GM21717 (cell line): ENCODE measurements around the gene IDH3G.

Experiments used
- ATAC-seq: cut with Tn5 transposase; IDR thresholded peaks from one replicate; pipeline ENCODE4 v1.9.1; 2021; ENCODE audit warnings: mild to moderate bottlenecking, moderate library complexity; ENCODE audit not compliant: unreplicated experiment

IDH3G gene

DNA sequence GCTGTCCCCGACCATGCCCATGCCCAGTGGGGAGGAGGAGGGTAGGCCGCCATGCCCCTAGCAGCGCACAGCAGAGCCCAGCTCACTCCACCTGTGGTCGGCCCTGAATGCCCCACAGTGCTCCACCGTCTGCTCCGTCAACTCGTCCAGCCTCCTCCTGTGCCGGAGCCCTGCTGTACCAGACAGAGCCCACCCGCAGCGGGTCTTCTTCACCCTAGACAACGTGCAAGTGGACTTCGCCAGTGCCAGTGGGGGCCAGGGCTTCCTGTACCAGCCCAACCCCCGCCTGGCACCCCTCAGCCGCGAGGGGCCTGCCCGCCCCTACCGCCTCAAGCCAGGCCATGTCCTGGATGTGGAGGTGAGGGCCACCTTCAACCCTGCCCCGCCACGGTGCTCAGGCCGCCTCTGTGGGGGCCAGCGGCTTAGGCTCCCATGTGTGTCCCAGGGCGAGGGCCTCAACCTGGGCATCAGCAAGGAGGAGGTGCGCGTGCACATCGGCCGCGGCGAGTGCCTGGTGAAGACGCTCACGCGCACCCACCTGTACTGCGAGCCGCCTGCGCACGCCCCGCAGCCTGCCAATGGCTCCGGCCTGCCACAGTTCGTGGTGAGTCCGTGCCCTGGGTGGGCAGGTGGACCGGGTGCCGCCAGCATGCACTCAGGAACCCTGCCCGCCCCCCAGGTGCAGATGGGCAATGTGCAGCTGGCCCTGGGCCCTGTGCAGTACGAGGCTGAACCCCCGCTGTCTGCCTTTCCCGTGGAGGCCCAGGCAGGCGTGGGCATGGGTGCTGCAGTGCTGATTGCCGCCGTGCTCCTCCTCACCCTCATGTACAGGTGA is 20.2 kb downstream of the IDH3G start:
- ATAC-seq, result no peak

GRCh38 chrX:153773218-153773611 is 21.0 kb downstream of the IDH3G start:
- ATAC-seq, result no peak

GRCh38 chrX:153772316-153773217 is 21.6 kb downstream of the IDH3G start:
- ATAC-seq, result no peak

DNA sequence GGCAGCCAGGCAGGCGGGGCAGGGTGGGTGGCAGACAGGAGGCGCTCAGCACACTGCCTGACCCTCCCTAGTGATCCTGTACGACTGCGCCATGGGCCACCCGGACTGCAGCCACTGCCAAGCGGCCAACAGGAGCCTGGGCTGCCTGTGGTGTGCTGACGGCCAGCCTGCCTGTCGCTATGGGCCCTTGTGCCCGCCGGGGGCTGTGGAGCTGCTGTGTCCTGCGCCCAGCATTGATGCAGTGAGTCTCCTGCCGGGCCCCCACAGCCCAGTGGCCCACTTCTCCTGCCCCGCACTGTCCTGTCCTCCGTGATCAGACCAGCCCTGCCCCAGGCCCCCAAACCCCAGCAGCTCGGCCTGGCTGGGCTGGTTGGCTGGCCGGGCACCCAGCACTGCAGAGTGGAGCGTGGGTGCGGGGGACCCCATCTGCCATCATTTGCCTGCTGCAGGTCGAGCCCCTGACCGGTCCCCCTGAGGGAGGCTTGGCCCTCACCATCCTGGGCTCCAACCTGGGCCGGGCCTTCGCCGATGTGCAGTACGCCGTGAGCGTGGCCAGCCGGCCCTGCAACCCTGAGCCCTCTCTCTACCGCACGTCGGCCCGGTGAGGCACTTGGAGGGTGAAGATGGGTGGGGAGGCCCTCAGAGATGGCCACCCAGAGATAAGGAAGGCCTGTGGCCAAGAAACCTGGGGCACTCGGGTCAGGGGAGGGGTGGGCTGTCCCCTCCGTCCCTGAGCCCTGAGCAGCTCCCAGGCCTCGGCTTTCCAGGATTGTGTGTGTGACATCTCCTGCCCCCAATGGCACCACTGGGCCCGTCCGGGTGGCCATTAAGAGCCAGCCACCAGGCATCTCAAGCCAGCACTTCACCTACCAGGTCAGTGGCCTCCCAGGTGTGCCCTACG is 22.5 kb downstream of the IDH3G start:
- ATAC-seq, result no peak

DNA sequence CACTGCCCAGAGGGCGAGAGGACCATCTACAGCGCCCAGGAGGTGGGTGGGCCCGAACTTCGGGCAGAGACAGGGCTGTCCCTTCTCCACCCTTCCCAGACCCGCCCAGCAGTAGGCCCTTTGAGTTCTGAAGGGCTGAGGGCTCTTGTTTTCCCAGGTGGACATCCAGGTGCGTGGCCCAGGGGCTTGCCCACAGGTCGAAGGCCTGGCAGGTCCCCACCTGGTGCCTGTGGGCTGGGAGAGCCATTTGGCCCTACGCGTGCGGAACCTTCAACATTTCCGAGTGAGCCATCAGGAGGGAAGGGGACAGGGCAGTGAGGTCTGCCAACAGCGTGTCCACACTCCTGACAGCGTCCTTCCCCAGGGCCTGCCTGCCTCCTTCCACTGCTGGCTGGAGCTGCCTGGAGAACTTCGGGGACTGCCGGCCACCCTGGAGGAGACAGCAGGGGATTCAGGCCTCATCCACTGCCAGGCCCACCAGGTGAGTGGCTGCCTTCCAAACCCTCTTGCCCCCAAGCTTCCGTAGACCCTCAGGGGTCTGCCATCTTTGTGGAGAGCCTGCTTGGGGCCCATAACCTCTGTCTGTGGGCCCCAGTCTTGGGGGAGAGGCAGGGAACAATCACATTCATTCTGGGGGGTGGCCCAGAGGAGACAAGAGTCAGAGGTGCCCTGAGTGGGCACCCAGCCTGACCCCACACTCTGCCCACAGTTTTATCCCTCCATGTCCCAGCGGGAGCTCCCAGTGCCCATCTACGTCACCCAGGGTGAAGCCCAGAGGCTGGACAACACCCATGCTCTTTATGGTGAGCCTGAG is 23.4 kb downstream of the IDH3G start:
- ATAC-seq, result no peak

GRCh38 chrX:153769865-153770600 is 24.1 kb downstream of the IDH3G start:
- no peak for ATAC-seq

DNA sequence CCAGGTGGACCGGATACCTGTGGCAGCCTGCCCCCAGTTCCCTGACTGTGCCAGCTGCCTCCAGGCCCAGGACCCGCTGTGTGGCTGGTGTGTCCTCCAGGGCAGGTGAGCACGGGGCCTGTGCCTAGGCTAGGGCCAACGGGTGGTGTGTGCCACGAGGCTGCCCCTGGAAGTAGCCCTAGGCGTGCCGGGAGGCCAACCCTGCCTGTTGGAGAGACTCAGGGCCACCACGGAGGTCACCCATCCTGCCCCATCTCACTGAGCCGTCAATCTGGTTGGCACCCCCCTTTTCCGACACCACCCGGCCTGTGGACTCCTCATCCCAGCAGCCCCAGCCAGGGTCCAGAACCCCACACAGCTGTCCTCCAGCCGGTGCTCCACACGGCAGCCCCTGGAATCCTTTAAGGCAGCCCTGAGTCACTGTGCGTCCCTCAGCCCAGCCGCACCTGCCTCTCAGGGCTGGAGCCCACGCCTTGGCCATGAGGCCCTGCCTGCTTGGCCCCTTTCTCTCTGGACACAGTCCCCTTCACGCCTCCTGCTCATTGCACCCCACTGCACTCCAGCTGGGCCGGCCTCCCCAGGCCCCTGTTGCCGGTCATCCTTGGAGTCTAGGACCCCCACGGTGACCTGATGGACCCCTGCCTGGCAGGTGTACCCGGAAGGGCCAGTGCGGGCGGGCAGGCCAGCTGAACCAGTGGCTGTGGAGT is 24.9 kb downstream of the IDH3G start:
- no peak for ATAC-seq

- no peak for ATAC-seq
These were observed 25.6 kb downstream of the IDH3G start for GRCh38 chrX:153768311-153769157.

- ATAC-seq, result no peak
These were observed 26.5 kb downstream of the IDH3G start for GRCh38 chrX:153767674-153768055.

GRCh38 chrX:153766871-153767673 is 27.1 kb downstream of the IDH3G start:
- no peak for ATAC-seq

DNA sequence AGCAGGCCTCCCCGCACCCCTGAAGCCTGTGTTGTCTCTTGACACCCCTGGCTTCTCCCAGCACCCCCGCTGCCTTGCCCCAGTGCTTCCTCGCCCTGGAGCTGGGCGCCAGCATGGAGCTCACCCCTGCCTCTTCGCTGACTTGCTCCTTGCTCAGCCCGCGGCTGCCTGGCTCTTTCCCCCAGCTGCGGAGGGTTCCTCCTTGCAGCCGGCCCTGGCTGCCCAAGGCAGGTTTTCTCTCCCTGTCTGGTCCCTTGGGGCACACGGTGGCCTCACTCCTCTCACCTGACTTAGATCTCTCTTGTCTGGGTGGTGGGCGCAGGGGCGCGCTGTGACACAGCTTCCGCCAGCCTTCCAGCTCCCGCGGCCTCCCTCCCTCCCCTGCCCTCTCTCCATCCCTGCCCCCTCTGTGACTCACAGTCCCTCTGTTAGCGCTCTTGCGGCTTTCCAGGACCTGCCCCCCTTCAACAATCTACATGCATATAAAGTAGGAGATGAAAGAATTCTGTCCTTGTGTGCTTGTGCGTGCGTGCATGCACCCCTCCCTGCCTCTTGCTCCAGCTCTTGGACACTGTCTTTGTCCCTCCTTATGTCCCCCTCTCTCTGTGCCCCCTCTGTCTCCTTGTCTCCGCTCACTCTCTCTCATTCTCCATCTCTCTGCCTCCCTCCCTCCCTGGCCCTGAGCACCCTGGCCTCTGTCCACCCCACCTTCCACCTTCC is 27.9 kb downstream of the IDH3G start:
- ATAC-seq, result no peak

GRCh38 chrX:153765138-153766079 is 28.8 kb downstream of the IDH3G start:
- no peak for ATAC-seq

DNA sequence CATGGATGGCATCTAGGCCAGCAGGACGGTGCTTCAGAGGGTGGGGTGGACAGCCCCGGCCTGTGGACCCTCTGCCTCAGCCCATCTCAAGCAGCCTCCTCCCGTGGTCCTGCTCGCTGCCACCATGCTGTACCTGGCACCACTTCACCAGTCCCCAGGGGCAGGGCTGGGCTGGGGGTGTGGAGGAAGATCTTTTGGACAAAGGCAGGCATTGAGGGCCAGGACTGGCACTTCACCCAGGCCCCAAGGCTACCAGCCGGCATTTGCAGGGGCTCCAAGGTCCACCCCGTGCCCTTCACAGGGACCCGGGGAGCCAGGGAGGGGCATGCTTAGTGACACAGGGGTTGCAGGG is 29.4 kb downstream of the IDH3G start:
- no peak for ATAC-seq

DNA sequence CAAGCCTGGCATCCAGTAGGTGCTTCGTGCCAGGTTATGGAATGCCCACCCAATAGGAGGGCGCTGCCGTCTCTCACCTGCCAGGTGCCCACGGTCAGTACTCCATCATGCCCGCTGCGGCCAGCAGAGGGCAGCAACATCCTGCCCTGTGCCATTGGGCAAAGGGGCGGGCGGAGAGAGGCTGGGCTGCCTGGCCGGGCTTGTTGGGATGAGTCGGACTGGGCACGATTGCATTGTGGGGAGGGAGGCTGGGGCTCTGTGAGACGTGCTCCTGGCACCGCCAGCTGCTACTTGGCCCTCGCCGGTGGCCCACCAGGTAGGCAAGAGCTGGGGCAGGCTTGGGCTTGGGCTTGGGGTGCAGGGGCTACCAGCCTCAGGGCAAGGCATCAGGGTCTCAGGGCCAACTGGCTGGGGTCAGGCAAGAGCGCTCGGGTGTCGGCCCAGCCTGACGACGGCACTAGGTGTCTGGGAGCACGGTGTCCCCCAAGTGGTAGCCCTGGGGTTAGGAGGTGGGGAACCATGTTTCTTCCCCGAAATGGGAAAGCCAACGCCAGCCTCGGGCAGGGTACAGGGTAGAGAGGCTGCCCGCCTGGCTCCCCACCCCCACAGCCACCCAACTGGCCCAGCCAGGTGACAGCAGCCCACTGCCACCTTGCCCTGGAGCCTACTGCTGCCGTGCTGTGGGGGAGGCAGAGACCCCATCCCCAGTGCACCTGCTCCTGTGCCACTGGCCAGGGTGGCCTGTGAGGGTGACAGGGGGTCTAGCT is 30.0 kb downstream of the IDH3G start, which contains the start of gene PLXNB3:
Gene PLXNB3, plus strand, starts transcription at position 261 of the 767 bp plus-strand sequence. CDS start 1,287 bp downstream, outside the sequence.
- peak; percentile 55 for ATAC-seq
